Stimulated activated CD8-positive, alpha-beta memory T cell treated with anti-CD3 and anti-CD28 coated beads, Interleukin-7, amount 100 ng/mL, for 24 hours (primary cell): ENCODE results near the gene ADAM8.
"Not testable (repeated sequence)": the region's sequence is repeated elsewhere in the genome, so short reads cannot be mapped to it uniquely, and the experiment has no call there.

Source experiments
- DNase-seq: peaks from one replicate; pipeline ENCODE4 v3.0.0-alpha.2; 2020; ENCODE audit warnings: low read depth

Gene ADAM8

DNA sequence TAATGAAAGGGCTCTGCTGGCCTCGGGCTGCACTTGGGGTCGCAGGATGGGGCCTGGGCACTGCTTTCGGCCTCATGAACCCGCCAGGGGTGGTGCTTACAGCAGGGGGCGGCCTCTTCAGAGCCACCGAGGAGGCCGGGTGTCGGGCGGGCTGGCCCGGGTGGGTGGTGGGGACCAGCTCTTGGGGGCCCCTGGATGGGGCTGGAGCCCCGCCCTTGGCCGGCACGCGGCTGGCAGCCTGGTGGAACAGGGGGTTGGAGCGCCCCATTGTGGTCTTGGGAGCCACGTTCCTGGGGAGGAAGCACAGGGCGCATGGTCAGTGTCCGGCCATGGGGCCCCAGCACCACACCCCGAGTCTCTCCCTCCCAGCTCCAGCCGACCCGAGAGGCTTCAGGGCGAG, 8.8 kb downstream of the ADAM8 start:
- DNase-seq: no peak

DNA sequence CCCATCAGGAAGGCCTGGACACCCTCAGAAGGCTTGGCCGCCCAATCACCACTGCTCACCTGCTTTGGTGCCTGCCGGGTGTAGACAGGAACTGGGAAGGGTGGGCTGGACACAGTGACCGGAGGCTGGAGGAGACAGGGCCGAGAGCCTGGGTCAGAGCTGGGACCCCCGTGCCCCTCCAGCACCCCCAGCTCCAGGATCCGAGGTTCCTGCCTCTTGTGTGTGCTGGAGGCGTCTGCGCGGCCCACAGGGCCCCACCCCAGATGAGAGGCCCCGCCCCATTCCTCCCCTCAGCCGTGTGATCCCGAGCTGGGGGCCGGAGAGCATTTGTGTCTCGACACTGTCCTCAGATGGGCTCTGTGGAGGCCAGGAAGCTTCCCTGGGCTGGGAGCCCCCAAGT, 9.4 kb downstream of the ADAM8 start:
- no peak for DNase-seq

DNA sequence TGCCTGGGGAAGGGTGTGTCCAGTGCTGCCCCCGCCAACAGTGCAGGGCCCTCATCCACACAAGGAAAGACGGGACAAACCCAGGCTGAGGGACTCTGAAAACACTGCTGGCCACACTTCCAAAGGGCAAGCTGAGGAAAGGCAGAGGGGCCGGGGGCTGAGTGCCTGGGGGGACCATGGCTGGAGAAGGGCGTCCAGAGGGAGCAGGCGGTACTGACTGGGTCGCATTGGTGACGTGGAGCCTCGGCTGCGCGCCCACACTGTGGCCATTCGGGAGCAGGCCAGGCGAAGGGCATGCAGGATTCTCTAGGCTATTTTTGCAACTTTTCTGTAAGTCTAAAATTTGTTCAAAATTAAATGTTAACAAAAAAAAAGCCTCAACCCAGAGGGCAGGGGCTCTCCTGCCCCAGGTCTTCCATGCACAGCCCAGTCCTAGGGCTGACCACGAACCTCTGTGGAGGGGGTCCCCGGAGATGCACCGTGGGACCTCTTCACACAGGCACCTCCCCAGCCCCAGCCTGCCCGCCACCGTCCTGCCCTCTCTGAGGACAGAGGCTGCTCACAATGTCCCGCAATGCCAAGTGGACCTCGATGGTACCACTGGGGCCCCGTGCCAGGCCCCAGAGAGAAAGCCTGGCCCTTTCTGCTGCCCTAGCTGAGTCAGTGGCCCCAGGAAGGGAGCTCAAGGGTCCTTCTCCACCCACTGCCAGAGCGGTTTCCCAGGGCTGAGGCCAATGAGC, 10.4 kb downstream of the ADAM8 start:
- no peak for DNase-seq

DNA sequence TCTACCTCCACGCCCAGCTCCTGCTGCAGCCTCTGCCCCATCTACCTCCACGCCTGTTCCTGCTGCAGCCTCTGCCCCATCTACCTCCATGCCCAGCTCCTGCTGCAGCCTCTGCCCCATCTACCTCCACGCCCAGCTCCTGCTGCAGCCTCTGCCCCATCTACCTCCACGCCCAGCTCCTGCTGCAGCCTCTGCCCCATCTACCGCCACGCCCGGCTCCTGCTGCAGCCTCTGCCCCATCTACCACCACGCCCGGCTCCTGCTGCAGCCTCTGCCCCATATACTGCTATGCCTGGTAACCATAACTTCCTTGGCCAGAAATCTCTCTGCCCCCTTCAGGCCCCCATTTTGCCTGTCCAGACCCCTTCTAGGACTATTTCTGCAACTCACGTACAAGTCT, 11.6 kb downstream of the ADAM8 start:
- not testable (repeated sequence) for DNase-seq

DNA sequence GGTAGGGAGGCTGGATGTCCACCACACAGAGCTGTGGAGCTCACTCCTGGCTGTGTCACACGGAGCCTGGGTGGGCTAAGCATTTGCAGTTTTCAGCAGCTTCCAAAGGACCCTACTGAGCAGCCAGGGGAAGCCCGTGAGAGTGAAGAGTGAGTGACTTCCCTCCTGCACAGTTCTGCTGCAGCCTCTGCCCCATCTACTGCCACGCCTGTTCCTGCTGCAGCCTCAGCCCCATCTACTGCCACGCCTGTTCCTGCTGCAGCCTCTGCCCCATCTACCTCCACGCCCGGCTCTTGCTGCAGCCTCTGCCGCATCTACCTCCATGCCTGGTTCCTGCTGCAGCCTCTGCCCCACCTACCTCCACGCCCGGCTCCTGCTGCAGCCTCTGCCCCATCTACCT, 12.2 kb downstream of the ADAM8 start:
- DNase-seq: no peak

DNA sequence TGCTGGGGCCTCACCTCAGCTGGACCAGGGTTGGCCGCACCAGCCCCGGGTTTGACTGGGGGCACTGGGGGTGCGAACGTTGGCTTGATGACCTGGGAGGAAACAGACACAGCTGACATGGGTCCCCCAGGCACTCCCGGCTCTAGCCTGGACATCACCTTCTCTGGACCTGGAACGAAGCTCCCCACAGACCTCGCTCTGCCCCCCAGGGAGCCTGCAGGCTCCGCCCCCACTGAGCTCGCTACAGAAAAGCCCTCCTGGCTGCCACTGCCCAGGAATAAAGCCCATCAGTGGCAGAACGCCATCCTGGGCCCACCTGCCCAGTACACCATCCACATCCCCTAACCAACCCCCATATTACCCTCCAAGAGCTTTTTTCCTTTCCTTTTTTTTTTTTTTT, 13.0 kb downstream of the ADAM8 start:
- DNase-seq: no peak

DNA sequence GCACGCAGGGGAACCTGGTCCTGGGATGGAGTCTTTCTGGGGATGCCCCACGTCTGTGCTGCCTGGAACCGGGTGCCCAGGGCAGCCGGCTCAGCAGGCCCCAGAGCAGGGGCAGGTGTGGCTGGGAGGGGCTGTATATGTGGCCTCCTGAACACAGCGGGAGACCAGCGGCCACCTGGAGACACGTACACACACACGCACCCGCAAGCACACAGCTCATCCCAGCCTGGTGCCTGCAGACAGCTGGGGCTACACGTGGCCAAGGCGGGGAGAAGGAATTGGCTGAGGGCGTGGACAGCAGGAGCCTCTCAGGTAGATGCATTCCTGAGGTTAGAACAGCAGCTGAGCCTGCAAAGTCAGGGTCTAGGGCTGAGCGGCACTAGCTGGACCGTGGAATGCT, 14.0 kb downstream of the ADAM8 start:
- no peak for DNase-seq

DNA sequence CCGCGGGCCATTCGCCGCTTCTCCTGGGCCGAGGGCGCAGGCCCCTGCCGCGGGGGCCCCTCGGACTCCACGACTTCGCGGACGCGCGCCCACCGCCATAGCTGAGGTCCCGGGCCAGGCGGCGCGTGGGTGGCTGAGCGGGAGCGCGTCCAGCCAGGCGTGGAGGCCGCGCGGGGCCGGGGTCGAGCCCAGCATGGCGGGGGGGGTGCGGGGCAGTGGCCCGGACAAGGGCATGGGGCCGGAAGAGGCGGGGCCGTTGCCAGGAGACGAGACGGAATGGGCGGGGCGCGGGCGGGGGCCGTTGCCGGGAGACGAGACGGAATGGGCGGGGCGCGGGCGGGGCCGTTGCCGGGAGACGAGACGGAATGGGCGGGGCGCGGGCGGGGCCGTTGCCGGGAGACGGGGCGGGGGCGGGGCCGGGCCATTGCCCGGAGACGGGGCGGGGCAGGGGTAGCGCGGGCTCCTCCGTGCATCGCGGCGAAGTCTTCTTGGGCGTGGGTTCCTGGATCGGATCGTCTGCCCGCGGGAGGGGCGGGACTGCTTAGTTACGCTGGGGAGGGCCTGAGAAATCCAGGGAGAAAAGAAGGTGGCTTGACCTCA, 14.8 kb downstream of the ADAM8 start:
- peak; percentile 69 for DNase-seq

DNA sequence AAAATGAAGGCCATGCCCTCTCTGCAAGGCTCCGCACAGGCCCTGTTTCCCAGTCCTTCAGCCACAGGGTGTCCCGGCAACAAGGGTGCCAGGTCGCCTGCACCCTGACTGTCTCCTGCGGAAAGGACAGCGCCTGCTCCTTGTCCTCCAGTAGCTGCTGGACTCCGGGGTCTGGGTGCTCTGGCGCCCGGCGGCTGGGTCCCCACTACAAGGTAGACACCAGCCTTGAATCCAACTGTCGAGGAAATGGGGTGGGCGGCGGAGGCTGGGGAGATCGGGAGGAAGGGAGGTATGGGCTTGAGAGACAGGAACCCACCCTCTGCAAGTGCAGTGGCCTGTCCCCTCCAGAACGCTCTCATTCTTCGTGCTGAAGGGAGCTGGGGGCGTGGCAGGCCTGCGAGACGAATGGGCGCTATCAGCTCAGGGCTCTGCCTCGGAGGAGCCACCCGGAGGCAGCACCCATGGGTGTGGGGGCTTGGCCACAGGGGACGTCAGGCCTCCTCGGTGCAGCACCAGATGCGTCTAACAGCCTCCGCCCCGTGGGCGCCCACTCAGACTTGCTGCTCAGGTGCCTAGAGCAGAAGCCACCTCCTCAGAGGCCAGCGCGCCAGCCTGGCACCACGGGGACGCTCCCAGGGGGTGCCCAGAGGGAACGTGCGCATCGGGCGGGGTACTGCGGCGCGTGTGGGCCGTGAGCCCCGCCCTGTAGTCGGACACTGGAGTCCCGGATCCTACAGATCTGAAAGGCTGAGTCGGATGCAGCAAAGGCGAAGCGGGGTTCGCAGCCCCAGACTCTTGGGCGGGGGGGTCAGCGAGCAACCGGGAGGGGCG, 15.6 kb downstream of the ADAM8 start:
- peak; percentile 35 for DNase-seq

DNA sequence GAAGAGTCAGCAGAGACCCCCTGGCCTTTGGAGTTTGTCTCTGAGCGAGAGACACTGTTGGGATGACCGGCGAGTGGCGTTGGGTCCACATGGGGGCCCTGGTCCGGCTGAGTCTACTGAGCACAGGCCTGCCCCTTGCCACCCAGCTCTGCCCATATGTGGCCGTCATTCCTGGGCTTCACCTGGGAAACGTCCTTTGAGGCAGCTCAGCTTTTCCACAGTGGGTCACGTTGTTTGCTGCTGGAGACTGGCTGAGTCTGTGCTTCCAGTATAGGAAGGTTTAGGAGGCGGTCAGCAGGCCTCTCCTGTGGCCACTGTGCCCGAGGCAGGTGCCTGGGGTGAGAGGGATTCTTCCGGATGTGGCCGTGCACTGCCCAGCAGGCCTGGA, 17.1 kb downstream of the ADAM8 start:
- no peak for DNase-seq

DNA sequence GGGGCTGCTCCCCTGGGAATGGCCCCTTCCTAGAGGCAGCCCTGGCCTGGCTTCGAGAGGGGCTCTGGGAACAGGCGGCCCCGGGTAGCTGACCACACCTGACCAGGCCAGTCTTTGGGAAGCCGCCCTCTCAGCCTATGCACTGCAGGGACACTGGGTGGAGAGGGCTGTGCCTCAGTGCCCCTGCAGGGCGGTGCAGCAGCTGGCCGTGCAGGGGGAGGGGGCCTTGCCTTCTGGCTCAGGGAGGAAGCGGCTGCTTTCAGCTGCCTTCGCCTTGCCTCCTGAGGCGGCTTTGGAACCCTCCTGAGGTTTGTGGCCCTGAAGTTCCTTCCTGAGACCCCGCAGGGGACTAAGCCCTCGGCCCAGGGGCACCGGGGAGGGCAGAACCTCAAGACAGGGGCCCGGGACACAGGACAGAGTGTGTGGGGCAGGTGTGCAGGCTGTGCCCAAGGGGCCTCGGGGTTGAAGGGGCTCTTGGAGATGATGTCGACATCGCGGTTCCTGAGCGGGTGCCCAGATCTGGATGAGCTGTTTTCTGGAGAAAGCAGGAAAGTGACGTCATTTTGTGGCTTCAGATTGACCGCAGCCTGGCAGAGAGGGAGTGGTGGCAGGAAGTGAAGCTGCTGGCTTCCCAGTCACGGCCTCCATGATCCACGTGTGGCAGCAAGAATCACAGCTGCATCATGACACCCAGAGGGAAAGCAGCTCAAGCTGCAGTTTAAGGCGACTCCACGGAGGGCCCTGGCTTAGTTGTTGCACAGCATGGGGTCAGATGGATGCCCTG, 17.7 kb downstream of the ADAM8 start:
- DNase-seq: peak; percentile 80

DNA sequence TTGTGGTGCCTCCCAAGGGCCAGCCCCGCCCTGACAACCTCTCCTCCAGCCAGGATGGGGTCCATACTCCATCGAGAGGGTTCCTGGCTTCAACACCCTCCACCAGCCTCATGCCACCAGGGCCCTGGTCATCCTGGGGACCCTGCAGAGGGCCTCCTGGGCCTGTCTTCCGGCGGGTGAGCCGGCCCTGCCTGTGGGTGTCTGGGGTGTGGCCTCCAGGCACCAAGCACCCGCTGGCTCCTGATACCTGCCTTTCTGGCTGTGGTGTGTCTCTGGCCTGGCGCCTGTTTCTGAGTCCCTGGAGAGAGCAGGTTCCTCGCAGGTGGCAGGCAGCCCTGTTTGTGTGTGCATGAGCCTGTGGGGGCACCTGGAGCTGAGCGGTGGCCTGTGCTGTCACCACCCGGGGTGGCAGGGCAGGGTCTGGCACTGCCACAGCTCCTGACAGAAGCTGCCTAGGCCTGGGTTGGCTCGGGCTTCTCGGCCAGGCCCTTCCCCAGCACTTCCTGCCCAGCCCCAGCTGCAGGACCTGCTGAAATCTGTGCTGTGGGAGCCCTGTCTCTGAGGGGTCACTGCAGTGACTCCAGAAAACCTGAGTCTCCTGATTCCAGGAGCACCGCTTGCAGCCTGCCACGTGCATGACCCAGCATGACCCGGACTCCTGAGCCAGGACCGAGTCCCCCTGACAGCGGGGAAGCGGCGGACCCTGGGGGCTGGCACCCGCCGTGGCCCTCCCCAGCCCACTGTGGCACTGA, 18.4 kb downstream of the ADAM8 start:
- no peak for DNase-seq

DNA sequence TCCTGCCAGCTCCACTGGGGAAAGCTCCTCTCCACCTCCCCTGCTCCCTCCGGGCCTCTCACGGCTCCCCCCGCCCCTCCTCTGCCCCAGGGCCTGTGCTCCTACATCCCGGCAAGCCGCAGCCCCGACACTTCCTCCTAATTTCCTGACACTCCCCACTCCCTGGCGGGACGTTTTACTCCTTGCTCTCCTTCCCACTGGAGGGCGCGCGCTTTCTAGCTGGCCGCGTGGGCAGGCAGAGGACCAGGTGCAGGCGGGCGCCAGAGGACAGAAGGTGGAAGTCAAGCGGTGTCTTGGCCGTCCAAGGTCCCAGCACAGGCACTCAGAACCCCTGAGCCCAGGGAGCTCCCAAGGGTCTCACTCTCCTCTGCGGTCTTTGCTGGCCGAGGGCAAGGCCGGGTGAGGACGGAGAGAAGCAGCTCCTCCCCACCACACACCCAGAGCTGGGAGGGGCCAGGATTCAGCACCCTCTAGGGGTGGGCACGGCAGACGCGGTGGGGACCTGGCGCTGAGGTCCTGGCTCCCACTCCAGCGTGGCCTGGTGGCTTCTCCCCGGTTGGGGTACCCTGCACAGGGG, 19.1 kb downstream of the ADAM8 start:
- no peak for DNase-seq

DNA sequence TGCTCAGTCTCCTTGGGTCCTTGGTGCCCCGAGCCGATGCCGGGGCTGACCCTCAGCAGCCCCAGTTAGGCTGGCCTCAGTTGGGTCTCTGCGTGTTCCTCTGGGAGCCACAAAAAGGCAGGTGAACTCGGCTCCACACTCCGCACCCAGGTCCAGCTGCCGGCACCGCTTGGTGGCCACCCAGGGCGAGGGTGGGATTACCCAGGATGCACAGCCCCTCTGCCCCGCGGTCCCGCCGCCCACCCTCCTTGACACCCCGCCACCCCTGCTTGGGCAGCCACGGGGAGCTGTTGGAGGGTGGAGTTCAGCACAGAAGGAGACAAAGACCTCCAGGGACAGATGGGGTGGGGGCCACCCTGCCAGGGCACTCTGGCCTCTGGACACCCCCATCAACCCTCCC, 21.3 kb downstream of the ADAM8 start:
- DNase-seq: no peak

DNA sequence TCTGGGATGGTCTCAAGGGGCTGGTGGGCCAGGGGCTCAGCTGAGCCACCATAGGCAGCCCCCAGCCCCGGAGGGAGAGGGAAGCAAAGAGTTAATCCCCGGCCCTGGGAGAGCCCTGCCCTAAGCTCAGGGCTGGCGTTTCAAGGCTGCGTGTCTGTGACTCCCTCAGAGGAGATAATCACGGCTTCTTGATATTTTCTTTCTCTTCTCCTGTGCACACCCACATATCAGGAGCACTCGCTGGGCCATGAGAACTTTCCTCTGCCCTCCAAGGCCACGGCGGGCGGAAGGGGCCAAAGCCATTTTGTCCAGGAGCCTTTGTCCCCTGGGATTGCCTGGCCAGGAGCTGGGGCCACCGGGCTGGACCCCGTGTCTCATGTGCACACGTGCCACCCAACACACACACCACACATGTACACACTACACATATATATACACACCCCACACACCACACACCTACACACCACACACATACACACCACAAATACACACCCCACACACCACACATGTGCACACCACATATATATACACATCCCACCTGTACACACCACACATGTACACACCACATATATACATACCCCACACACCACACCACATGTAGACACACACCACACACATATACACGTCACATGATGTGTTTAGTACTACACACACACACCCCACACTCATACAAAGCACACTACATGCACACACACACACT, 22.1 kb downstream of the ADAM8 start:
- no peak for DNase-seq

DNA sequence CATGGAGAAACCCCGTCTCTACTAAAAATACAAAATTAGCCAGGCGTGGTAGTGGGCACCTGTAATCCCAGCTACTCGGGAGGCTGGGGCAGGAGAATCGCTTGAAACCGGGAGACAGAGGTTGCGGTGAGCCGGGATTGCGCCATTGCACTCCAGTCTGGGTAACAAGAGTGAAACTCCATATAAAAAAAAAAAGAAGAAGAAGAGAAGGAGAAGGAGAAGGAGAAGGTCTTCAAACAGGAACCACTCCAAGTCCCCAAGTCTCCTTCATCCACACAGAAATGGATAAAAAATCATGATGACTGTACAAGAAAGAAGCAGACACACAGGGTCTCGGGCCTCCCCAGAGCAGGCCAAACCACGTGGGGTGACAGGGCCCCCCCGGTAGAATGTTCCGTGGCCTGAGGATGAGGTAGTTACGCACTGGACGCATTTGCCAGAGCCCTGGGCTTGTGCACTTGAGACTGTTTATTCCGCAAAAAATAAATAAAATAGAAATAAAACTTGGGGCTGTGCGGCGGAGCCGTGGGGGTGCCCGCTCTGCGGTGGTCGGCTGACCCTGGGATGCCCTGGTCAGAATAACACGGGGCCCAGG, 23.2 kb downstream of the ADAM8 start:
- DNase-seq: no peak

DNA sequence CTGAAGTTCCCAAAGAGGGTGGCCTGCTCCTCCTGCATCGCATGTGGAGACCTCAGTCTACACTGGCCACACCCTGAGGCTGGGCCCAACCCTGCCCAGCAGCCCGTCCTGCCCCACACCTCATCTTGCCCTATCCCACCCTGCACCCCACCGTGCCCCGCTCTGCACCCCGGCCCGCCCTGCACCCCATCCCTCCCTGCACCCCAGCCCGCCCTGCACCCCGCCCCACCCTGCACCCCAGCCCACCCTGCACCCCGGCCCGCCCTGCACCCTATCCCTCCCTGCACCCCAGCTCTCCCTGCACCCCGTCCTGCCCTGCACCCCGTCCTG, 24.5 kb downstream of the ADAM8 start:
- no peak for DNase-seq

DNA sequence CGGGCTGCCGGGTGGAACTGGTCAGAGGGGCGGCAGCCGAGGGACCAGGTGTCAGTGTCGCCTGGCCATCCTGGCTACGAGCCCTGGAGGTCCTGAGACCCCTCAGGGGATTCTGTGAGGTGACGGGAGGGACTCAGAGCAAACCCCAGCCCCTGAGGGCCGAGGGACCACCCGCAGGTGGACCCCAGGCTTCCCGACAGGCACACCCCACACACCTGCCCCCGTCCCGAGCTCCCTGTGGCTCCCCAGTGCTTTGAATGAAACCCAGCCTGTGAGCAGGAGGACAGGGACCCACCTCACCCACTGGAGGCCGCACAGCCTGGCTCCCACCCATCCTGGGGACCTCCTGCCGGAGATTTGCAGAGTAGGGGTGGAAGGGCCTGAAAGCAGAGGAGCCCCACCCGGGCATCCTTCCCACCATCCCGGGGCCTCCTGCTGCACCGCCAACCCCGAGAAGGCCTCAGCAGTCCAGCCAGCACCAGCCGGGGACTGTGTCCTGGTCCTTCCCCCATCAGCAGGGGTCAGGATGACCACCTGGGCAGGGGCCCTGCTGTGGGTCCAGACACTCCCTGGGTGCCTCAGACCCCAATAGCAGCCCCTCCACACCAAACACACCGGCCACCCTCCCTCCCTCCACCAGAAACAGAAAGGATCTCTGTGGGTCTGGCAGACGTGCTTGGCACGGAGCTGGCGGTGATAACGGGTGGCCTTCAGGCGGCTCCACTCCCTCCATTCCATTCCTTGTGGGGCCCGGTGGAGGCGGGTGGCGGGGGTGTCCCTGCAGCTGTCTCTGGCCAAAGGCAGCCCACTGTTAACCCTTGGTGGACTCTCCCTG, 25.1 kb downstream of the ADAM8 start:
- no peak for DNase-seq

DNA sequence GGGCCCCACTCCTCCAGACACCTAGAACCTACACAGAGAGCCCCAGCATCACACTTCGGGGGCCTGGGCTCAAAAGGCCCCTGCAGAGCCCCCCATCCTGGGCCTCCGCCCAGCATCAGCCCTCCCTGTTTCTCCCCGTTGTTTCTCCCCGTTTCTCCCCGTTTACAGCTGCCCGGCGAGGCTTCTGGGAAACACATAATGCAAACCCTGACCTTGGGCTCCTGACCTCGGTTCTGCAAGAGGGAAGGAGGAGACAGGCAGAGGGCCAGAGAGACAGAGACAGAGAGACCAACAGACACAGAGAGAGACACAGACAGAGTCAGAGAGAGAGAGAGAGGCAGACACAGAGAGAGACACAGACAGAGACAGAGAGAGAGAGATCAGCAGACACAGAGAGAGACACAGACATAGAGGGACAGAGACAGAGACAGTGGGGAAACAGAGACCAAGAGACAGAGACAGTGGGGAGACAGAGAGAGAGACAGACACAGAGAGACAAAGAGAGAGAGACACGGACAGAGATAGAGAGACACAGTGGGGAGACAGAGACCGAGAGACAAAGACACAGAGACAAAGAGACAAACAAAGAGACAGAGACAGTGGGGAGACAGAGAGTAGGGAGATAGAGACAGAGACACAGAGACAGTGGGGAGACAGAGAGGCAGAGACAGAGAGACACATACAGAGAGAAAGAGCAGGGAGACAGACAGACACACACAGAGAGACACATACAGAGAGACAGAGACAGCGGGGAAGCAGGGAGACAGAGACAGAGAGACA, 26.5 kb downstream of the ADAM8 start:
- DNase-seq: no peak
